Body of pancreas (tissue), 4 donors: ENCODE data around the gene ING4. TPM values are rescaled to one million over a fixed set of nuclear protein-coding genes. Genes with fewer than 3 reads are reported as not detected.

ENCODE experiments used
- ATAC-seq: fragments of 150-250 bp; one replicate; pipeline ENCODE4 v1.9.1; 2016
- DNase-seq, 4 donors: peaks; one replicate each; pipeline ENCODE4 v3.0.0-alpha.2; 2019
- H3K27ac ChIP-seq, 4 donors: fragments of 200-600 bp; sonication (generic); 1 replicate in 3 of 4; 2 replicates in 1 of 4; pipeline versions ENCODE4 v1.5.1 to v1.6.1; 2016 to 2019; ENCODE audit warnings: mild to moderate bottlenecking in 1 of 4, mixed read lengths in 1 of 4, moderate library complexity in 1 of 4
- H3K27me3 ChIP-seq, 2 donors: fragments of 200-600 bp; sonication (generic); one replicate each; pipeline ENCODE4 v1.6.0; 2016; ENCODE audit warnings: mild to moderate bottlenecking in 1 of 2
- H3K36me3 ChIP-seq, 2 donors: fragments of 200-600 bp; sonication (generic); replicated peaks in 1 of 2; 2 replicates each; pipeline ENCODE4 v1.5.1; 2016; ENCODE audit warnings: low read depth in 2 of 2; ENCODE audit not compliant: insufficient read depth in 1 of 2
- H3K4me1 ChIP-seq: fragments of 200-600 bp; sonication (generic); one replicate; pipeline ENCODE4 v1.6.0; 2016
- H3K4me3 ChIP-seq, 2 donors: fragments of 200-600 bp; sonication (generic); 1 replicate in 1 of 2; 2 replicates in 1 of 2; pipeline ENCODE4 v1.5.1; 2016 to 2019
- H3K9me3 ChIP-seq, 3 donors: fragments of 200-600 bp; sonication (generic); 1 replicate in 2 of 3; 2 replicates in 1 of 3; pipeline ENCODE4 v1.5.1; 2016
- CTCF ChIP-seq, 7 experiments: fragments of 450-650 bp in 4 of 7; fragments of 200-600 bp in 3 of 7; sonication (generic) in 3 of 7; IDR thresholded peaks; one replicate each; pipeline ENCODE4 v1.5.1; 2016 to 2019; ENCODE audit warnings: antibody characterized with exemption in 7 of 7
- POLR2A ChIP-seq, 3 donors: fragments of 450-650 bp; IDR thresholded peaks; one replicate each; pipeline ENCODE4 v1.6.1; 2016; ENCODE audit warnings: antibody characterized with exemption in 3 of 3, mild to moderate bottlenecking in 2 of 3
- WGBS, 2 donors: methylation state at CpG; one replicate each; pipeline ENCODE4 v1.1.5; 2017; 5-methylcytosine and 5-hydroxymethylcytosine counted together
- intact Hi-C: fragments of 100-400 bp; cut with DNase I; formaldehyde crosslinking; loops from one replicate; pipeline ENCODE4 v1.15.1; 2023
- total RNA-seq, 2 donors: library from RNA; depleted of rRNA; stranded (reverse); fragments of >200 nt; gene quantifications; one replicate each; pipeline ENCODE4 v1.1.0, GENCODE V29; 2016

Gene ING4
- total RNA-seq, 2 donors from 2014 or later, result 23.3 to 39.9 TPM

- Histone ChIP-seq H3K36me3 (no peaks in the 10 kb centered on the region), H3K27ac (peak overlapping the region; percentile 83 to 99 (median 94)), H3K4me1 (peaks cover 43% of the 10 kb centered on the region), H3K9me3 (no peaks in the 10 kb centered on the region), H3K27me3 (no peaks in the 10 kb centered on the region), H3K4me3 (no peak overlapping the region)
- ATAC-seq (peak; percentile 51), DNase-seq (peak; percentile 73 to 84 (median 80))
- 0 to 2% methylated on average over 8 of the region's 8 CpGs for WGBS, 2 donors
- TF ChIP-seq POLR2A (IDR thresholded peaks at IDR 0.05) (no peak), CTCF (IDR thresholded peaks at IDR 0.05) (peak in 2 of 7 experiments; percentile 10 to 20)
- intact Hi-C loops, result no loop called here
Measured at GRCh38 chr12:6607751-6608591, 54.9 kb downstream of the ING4 start.

GRCh38 chr12:6606331-6607131 is 56.4 kb downstream of the ING4 start:
- DNase-seq (peak; percentile 82 to 88 (median 88)), ATAC-seq (peak; percentile 55)
- peaks cover 0 to 8% of the 10 kb centered on the region in 2 donors for H3K36me3 ChIP-seq
- no peaks in the 10 kb centered on the region for H3K27me3 ChIP-seq
- WGBS, 2 donors, result 1% methylated on average over 43 of the region's 70 CpGs; no CpG with 5 or more reads in 1 of the 2 donors
- peak overlapping the region; percentile 93 to 99 (median 96) for H3K27ac ChIP-seq
- intact Hi-C loops, result no loop called here
- H3K9me3 ChIP-seq, result no peaks in the 10 kb centered on the region
- H3K4me1 ChIP-seq, result peaks cover 39% of the 10 kb centered on the region
- no peak for TF ChIP-seq CTCF (IDR thresholded peaks at IDR 0.05)
- TF ChIP-seq POLR2A (IDR thresholded peaks at IDR 0.05), result peak; percentile 18 to 48 (median 46)
- H3K4me3 ChIP-seq, result peak overlapping the region; percentile 77 to 92

- ATAC-seq, result no peak
- TF ChIP-seq CTCF (IDR thresholded peaks at IDR 0.05) (no peak), POLR2A (IDR thresholded peaks at IDR 0.05) (no peak)
- peak in 3 of 4 donors; percentile 31 to 36 (median 35) for DNase-seq
- intact Hi-C loops, result no loop called here
- H3K4me1 ChIP-seq, result peaks cover 39% of the 10 kb centered on the region
- peak overlapping the region; percentile 93 to 99 (median 96) for H3K27ac ChIP-seq
- no peaks in the 10 kb centered on the region for H3K9me3 ChIP-seq
- WGBS, 2 donors, result 5% methylated on average over 12 to 18 of the region's 18 CpGs
- no peaks in the 10 kb centered on the region for H3K27me3 ChIP-seq
- peaks cover 8 to 17% of the 10 kb centered on the region in 2 donors for H3K36me3 ChIP-seq
- H3K4me3 ChIP-seq, result peak overlapping the region; percentile 77 to 92
Measured at GRCh38 chr12:6605421-6606330, 57.2 kb downstream of the ING4 start.

- Histone ChIP-seq H3K36me3 (peaks cover 19 to 29% of the 10 kb centered on the region in 2 donors), H3K4me3 (no peak overlapping the region), H3K27ac (peak overlapping the region in 2 of 4 donors; percentile 93 to 95), H3K27me3 (no peaks in the 10 kb centered on the region), H3K9me3 (no peaks in the 10 kb centered on the region), H3K4me1 (peaks cover 39% of the 10 kb centered on the region)
- WGBS, 2 donors, result 55 to 63% methylated on average over 6 of the region's 6 CpGs
- TF ChIP-seq POLR2A (IDR thresholded peaks at IDR 0.05), result no peak
- TF ChIP-seq CTCF (IDR thresholded peaks at IDR 0.05), result no peak
- ATAC-seq, result no peak
- no peak for DNase-seq
- intact Hi-C loops, result no loop called here
Measured at GRCh38 chr12:6604259-6605029, 58.5 kb downstream of the ING4 start.
